AG09309 (cell line): Measurements from ENCODE around the gene CTDSPL.

Experiments used
- DNase-seq: peaks from one replicate; pipeline ENCODE4 v3.0.0-alpha.2; 2010; ENCODE audit warnings: low read depth
- H3K4me3 ChIP-seq: 2 replicates; pipeline ENCODE4 v1.5.1; 2011; ENCODE audit warnings: mild to moderate bottlenecking, low read depth, low read length, moderate library complexity; ENCODE audit not compliant: control insufficient read depth
- TF ChIP-seq, protein P1 (sequence below): IDR thresholded peaks from 2 replicates; pipeline ENCODE4 v1.5.1; 2011; ENCODE audit warnings: mild to moderate bottlenecking, low read depth, low read length, inconsistent platforms; ENCODE audit not compliant: insufficient read depth, control insufficient read depth; ENCODE audit errors: missing control alignments

Gene CTDSPL

DNA sequence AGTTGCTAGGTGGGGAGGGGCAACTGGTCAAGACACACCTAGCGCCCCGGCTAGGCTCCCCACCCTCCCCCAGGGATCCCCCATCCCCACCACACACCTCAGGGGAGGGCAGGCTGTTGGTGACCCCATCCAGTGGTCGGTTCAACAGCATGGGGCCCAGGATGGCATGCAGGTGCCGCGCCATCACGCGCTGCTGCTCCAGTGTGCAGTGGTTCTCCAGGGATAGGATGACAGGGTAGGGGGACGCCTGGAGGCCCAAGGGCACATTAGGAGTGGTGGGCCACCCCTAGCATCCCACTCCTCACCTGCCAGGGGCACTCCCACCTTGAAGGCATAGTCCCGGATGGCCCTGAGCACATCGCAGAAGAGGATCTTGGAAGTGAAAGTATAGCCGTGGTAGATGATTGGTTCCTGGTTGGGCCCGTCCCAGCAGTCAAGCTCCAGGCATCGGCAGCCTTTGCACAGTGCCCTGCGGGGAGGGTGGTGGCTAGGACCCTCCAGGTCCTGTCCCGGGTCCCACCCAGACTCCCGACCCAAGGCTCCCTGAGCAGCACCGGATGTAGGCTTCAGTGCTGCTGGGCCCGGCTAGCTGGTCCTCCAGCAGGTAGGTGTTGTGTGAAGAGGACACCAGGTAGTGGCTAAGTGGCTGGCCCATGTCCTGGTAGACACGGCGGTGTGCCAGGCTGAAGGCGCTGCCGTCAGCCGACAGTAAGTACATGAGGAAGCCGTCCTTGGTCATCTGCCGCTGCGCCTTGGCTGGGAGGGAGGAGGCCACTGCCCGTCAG is 148.3 kb downstream of the CTDSPL start:
- DNase-seq = no peak
- H3K4me3 ChIP-seq = no peak overlapping the region
- TF ChIP-seq, protein P1, sequence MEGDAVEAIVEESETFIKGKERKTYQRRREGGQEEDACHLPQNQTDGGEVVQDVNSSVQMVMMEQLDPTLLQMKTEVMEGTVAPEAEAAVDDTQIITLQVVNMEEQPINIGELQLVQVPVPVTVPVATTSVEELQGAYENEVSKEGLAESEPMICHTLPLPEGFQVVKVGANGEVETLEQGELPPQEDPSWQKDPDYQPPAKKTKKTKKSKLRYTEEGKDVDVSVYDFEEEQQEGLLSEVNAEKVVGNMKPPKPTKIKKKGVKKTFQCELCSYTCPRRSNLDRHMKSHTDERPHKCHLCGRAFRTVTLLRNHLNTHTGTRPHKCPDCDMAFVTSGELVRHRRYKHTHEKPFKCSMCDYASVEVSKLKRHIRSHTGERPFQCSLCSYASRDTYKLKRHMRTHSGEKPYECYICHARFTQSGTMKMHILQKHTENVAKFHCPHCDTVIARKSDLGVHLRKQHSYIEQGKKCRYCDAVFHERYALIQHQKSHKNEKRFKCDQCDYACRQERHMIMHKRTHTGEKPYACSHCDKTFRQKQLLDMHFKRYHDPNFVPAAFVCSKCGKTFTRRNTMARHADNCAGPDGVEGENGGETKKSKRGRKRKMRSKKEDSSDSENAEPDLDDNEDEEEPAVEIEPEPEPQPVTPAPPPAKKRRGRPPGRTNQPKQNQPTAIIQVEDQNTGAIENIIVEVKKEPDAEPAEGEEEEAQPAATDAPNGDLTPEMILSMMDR = no peak

DNA sequence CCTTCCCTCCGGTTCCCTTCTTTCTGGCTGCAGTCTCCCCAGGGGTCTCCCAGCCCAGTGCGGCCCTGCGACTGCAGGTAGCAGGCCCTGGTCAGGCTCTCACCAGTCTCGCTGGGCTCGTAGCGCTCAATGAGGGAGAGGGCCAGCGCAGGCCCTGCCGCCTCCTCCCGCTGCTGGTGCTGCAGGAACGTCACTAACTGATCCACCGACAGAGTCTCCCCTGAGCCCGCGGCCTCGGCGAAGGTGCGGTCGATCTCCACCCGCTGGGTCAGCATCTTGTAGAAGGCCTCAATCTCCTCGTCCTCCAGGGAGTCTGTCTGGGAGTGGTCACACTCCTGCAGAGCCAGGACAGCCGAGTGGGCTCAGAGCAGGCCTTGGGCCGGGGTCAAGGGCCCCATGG is 149.4 kb downstream of the CTDSPL start:
- TF ChIP-seq, protein P1 = no peak
- no peak overlapping the region for H3K4me3 ChIP-seq
- DNase-seq = no peak

- DNase-seq = no peak
- TF ChIP-seq, protein P1 = no peak
These were observed 153.8 kb downstream of the CTDSPL start for GRCh38 chr3:38015485-38015884.

DNA sequence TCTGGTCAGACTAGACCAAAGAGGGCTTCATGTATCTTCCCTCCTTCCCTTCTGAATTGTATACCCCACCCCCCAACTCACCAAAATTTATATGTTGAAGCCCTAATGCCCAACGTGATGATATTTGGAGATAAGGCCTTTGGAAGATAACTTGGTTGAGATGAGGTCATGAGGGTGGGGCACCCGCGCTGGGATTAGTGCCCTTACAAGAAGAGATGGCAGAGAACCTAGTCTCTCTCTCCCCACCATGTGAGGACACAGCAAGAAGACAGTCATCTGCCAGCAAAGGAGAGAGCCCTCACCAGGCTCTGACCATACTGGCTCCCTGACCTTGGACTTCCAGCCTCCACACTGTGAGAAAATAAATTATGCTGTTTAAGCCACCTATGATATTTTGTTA is 154.3 kb downstream of the CTDSPL start:
- H3K4me3 ChIP-seq = no peak overlapping the region
- TF ChIP-seq, protein P1 = no peak
- DNase-seq = no peak

More at GRCh38 chr3:38015485-38015884, 153.8 kb downstream of the CTDSPL start:
- H3K4me3 ChIP-seq = no peak overlapping the region

- TF ChIP-seq, protein P1 = no peak
- H3K4me3 ChIP-seq = no peak overlapping the region
- no peak for DNase-seq
These were observed 154.7 kb downstream of the CTDSPL start for GRCh38 chr3:38016410-38016809.

GRCh38 chr3:38016847-38017444 is 155.3 kb downstream of the CTDSPL start:
- H3K4me3 ChIP-seq = no peak overlapping the region
- TF ChIP-seq, protein P1 = no peak
- DNase-seq = no peak
